WTC11 (cell line): ENCODE measurements around the gene ENTREP3. TPM values are rescaled to one million over a fixed set of nuclear protein-coding genes. Genes with fewer than 3 reads are reported as not detected.

ENCODE experiments used
- ATAC-seq: fragments of 200-7000 bp; cut with Tn5 transposase; 2 replicates; pipeline ENCODE4 v1.10.0; 2021; ENCODE audit warnings: mild to moderate bottlenecking, moderate library complexity
- CTCF ChIA-PET: fragments of 300-600 bp; sonication (Branson Sonifier 250); formaldehyde crosslinking; loops from one replicate; lab custom pipeline; 2021; ENCODE audit warnings: antibody characterized with exemption; lab: Charles Lee
- POLR2A ChIA-PET: fragments of 350-600 bp; sonication (Branson Sonifier 250); formaldehyde crosslinking; loops from one replicate; lab custom pipeline; 2021; ENCODE audit warnings: antibody characterized with exemption; lab: Charles Lee
- DNase-seq: peaks from one replicate; pipeline ENCODE4 v3.0.0; 2021; ENCODE audit warnings: low spot score
- H3K27ac Mint-ChIP-seq: 2 replicates; pipeline ENCODE4 v1.8.0; 2021; ENCODE audit warnings: mixed read lengths
- H3K27me3 Mint-ChIP-seq: 2 replicates; pipeline ENCODE4 v1.8.0; 2021; ENCODE audit warnings: low read depth, mild to moderate bottlenecking, moderate library complexity, mixed read lengths
- H3K36me3 Mint-ChIP-seq: 2 replicates; pipeline ENCODE4 v1.8.0; 2021; ENCODE audit warnings: mixed read lengths
- H3K4me1 Mint-ChIP-seq: 2 replicates; pipeline ENCODE4 v1.8.0; 2022; ENCODE audit warnings: mixed read lengths
- H3K4me3 Mint-ChIP-seq: 2 replicates; pipeline ENCODE4 v1.8.0; 2021; ENCODE audit warnings: mild to moderate bottlenecking, moderate library complexity, mixed read lengths
- H3K9me3 Mint-ChIP-seq: 2 replicates; pipeline ENCODE4 v1.8.0; 2021; ENCODE audit warnings: mixed read lengths
- ATF3 ChIP-seq: sonication (generic); formaldehyde crosslinking; conservative IDR thresholded peaks from 2 replicates; pipeline ENCODE4 v1.8.1; 2022; ENCODE audit warnings: mild to moderate bottlenecking, missing genetic modification reagents
- CDX4 ChIP-seq: fragments of 250-450 bp; sonication (Bioruptor Pico); IDR thresholded peaks from 2 replicates; pipeline ENCODE4 v1.9.0; 2021; ENCODE audit warnings: moderate library complexity, mild to moderate bottlenecking, inconsistent platforms, borderline replicate concordance
- CREB1 ChIP-seq: sonication (generic); formaldehyde crosslinking; IDR thresholded peaks from 2 replicates; pipeline ENCODE4 v1.8.0; 2023; ENCODE audit warnings: mild to moderate bottlenecking, missing genetic modification reagents
- E2F1 ChIP-seq: sonication (generic); formaldehyde crosslinking; IDR thresholded peaks from 2 replicates; pipeline ENCODE4 v1.8.0; 2022; ENCODE audit warnings: mild to moderate bottlenecking, missing genetic modification reagents
- E2F5 ChIP-seq: sonication (generic); formaldehyde crosslinking; IDR thresholded peaks from 2 replicates; pipeline ENCODE4 v1.8.1; 2022; ENCODE audit warnings: mild to moderate bottlenecking, moderate library complexity, missing genetic modification reagents
- ELF4 ChIP-seq: sonication (generic); formaldehyde crosslinking; IDR thresholded peaks from 2 replicates; pipeline ENCODE4 v1.8.1; 2022; ENCODE audit warnings: low read depth, mild to moderate bottlenecking, moderate library complexity, missing genetic modification reagents
- GABPB1 ChIP-seq: sonication (generic); formaldehyde crosslinking; IDR thresholded peaks from 2 replicates; pipeline ENCODE4 v1.8.1; 2023; ENCODE audit warnings: mild to moderate bottlenecking, missing genetic modification reagents
- JAZF1 ChIP-seq: fragments of 250-450 bp; sonication (Bioruptor Pico); IDR thresholded peaks from 2 replicates; pipeline ENCODE4 v1.9.0; 2021; ENCODE audit warnings: moderate library complexity, mild to moderate bottlenecking, inconsistent platforms
- JUN ChIP-seq: sonication (generic); formaldehyde crosslinking; IDR thresholded peaks from 2 replicates; pipeline ENCODE4 v1.8.0; 2023; ENCODE audit warnings: mild to moderate bottlenecking, missing genetic modification reagents
- KAT7 ChIP-seq: sonication (generic); formaldehyde crosslinking; IDR thresholded peaks from 2 replicates; pipeline ENCODE4 v1.8.1; 2023; ENCODE audit warnings: missing genetic modification reagents, mild to moderate bottlenecking, borderline replicate concordance
- NR1H2 ChIP-seq: sonication (generic); formaldehyde crosslinking; IDR thresholded peaks from 2 replicates; pipeline ENCODE4 v1.9.0; 2021; ENCODE audit warnings: mild to moderate bottlenecking, moderate library complexity, missing genetic modification reagents
- PREB ChIP-seq: sonication (generic); formaldehyde crosslinking; IDR thresholded peaks from 2 replicates; pipeline ENCODE4 v1.8.1; 2022; ENCODE audit warnings: mild to moderate bottlenecking, missing genetic modification reagents, moderate library complexity, borderline replicate concordance
- RORB ChIP-seq: fragments of 250-450 bp; sonication (Bioruptor Pico); IDR thresholded peaks from 2 replicates; pipeline ENCODE4 v1.9.0; 2021; ENCODE audit warnings: mild to moderate bottlenecking
- SMAD4 ChIP-seq: sonication (generic); formaldehyde crosslinking; IDR thresholded peaks from 2 replicates; pipeline ENCODE4 v1.8.0; 2022; ENCODE audit warnings: mild to moderate bottlenecking, missing genetic modification reagents
- STAT6 ChIP-seq: sonication (generic); formaldehyde crosslinking; conservative IDR thresholded peaks from 2 replicates; pipeline ENCODE4 v1.8.1; 2023; ENCODE audit warnings: mild to moderate bottlenecking, low read depth, missing genetic modification reagents, moderate library complexity
- USF1 ChIP-seq: sonication (generic); formaldehyde crosslinking; IDR thresholded peaks from 2 replicates; pipeline ENCODE4 v1.8.0; 2022; ENCODE audit warnings: mild to moderate bottlenecking, missing genetic modification reagents
- ZBTB43 ChIP-seq: sonication (generic); formaldehyde crosslinking; IDR thresholded peaks from 2 replicates; pipeline ENCODE4 v1.8.1; 2023; ENCODE audit warnings: mild to moderate bottlenecking, missing genetic modification reagents
- ZMAT4 ChIP-seq: fragments of 250-450 bp; sonication (Bioruptor Pico); IDR thresholded peaks from 2 replicates; pipeline ENCODE4 v1.9.0; 2021; ENCODE audit warnings: mild to moderate bottlenecking
- ZNF138 ChIP-seq: sonication (generic); formaldehyde crosslinking; conservative IDR thresholded peaks from 2 replicates; pipeline ENCODE4 v1.8.1; 2022; ENCODE audit warnings: mild to moderate bottlenecking, moderate library complexity, missing genetic modification reagents
- ZNF219 ChIP-seq: sonication (generic); formaldehyde crosslinking; IDR thresholded peaks from 2 replicates; pipeline ENCODE4 v1.8.0; 2023; ENCODE audit warnings: missing genetic modification reagents, mild to moderate bottlenecking, borderline replicate concordance
- ZNF263 ChIP-seq: sonication (generic); formaldehyde crosslinking; IDR thresholded peaks from 2 replicates; pipeline ENCODE4 v1.8.1; 2022; ENCODE audit warnings: low read depth, mild to moderate bottlenecking, moderate library complexity, missing genetic modification reagents
- ZNF416 ChIP-seq: fragments of 250-450 bp; sonication (Bioruptor Pico); IDR thresholded peaks from 2 replicates; pipeline ENCODE4 v1.9.0; 2021; ENCODE audit warnings: mild to moderate bottlenecking, inconsistent platforms
- total RNA-seq: library from RNA; stranded (reverse); gene quantifications from 3 replicates; pipeline ENCODE4 v1.2.3, GENCODE V29; 2021

Gene ENTREP3
- total RNA-seq, 1 experiment from 2014 or later = 67.8 TPM

- TF ChIP-seq ZBTB43 (CRISPR knock-in tag) = no peak
- no peak for TF ChIP-seq STAT6 (CRISPR knock-in tag)
- TF ChIP-seq ELF4 (CRISPR knock-in tag) = no peak
Observed at GRCh38 chr1:155285063-155285462, 29.8 kb upstream of the ENTREP3 start (continued).

- peaks cover 4% of the 10 kb centered on the region; the same call in 1 of the 2 replicates for H3K36me3 Mint-ChIP-seq
- H3K9me3 Mint-ChIP-seq = no peaks in the 10 kb centered on the region
- H3K4me3 Mint-ChIP-seq = no peak overlapping the region
- ATAC-seq (no peak), DNase-seq (no peak)
- H3K27me3 Mint-ChIP-seq = no peaks in the 10 kb centered on the region
- peaks cover 2% of the 10 kb centered on the region for H3K4me1 Mint-ChIP-seq
- ChIA-PET CTCF (interaction anchor here (3.0 kb wide), 1 partner anchor 34 kb away, joined by 10 read pairs; no protein-coding TSS in a partner anchor), POLR2A (no interaction called here)
- TF ChIP-seq NR1H2 (CRISPR knock-in tag) (no peak), ZNF219 (no peak)
- no peak overlapping the region for H3K27ac Mint-ChIP-seq
Observed at GRCh38 chr1:155284476-155284875, 29.2 kb upstream of the ENTREP3 start.

GRCh38 chr1:155282488-155283091 lies 27.3 kb upstream of the ENTREP3 start:
- CTCF ChIA-PET = interaction anchor here (3.0 kb wide), 1 partner anchor 32 kb away, joined by 10 read pairs; no protein-coding TSS in a partner anchor

More at GRCh38 chr1:155282488-155283091, 27.3 kb upstream of the ENTREP3 start:
- Mint-ChIP-seq H3K27me3 (no peaks in the 10 kb centered on the region), H3K36me3 (peaks cover 7% of the 10 kb centered on the region; the same call in 1 of the 2 replicates), H3K27ac (no peak overlapping the region), H3K9me3 (no peaks in the 10 kb centered on the region), H3K4me1 (peaks cover 13% of the 10 kb centered on the region), H3K4me3 (no peak overlapping the region)
- ATAC-seq = no peak
- TF ChIP-seq PREB (CRISPR knock-in tag) (no peak), ATF3 (CRISPR knock-in tag) (no peak), JAZF1 (CRISPR knock-in tag) (no peak), USF1 (CRISPR knock-in tag) (no peak), SMAD4 (CRISPR knock-in tag) (no peak), E2F1 (CRISPR knock-in tag) (no peak), KAT7 (no peak), CREB1 (no peak), GABPB1 (CRISPR knock-in tag) (no peak), E2F5 (CRISPR knock-in tag) (no peak), ZNF138 (CRISPR knock-in tag) (no peak), ZMAT4 (CRISPR knock-in tag) (no peak), ELF4 (CRISPR knock-in tag) (no peak), JUN (CRISPR knock-in tag) (no peak), CDX4 (no peak), ZNF416 (no peak), RORB (CRISPR knock-in tag) (no peak), ZNF263 (no peak)
- POLR2A ChIA-PET = no interaction called here
- no peak for DNase-seq
